SU-DHL-6 (cell line): ENCODE results near the gene WWC1.

Experiments used
- CTCF ChIP-seq: fragments of 200-600 bp; sonication (generic); IDR thresholded peaks from one replicate; pipeline ENCODE4 v1.5.1; 2017; ENCODE audit warnings: antibody characterized with exemption, mild to moderate bottlenecking, low read length, moderate library complexity; ENCODE audit not compliant: insufficient read depth, poor library complexity, severe bottlenecking
- EZH2phosphoT487 ChIP-seq: fragments of 200-600 bp; sonication (generic), shearing (Covaris generic); conservative IDR thresholded peaks from 2 replicates; pipeline ENCODE4 v1.6.1; 2018; ENCODE audit warnings: mild to moderate bottlenecking, antibody characterized with exemption, low read length, moderate library complexity, mixed read lengths

GRCh38 chr5:168287362-168287761, 4.1 kb upstream of the WWC1 start:
- TF ChIP-seq CTCF (no peak), EZH2phosphoT487 (no peak)
